ENCODE measurements around the gene ENTPD6.
A peak's percentile ranks its signal among the peaks of the same experiment; 100 is the strongest.

The ENTPD6 gene

GRCh38 chr20:25215521-25215920, 20.0 kb downstream of the ENTPD6 start:
- Histone ChIP-seq H3K4me2 (no peak overlapping the region), H3K4me1 (peaks cover 24% of the 10 kb centered on the region), H3K9ac (no peak overlapping the region), H3K9me3 (no peaks in the 10 kb centered on the region), H3K4me3 (no peak overlapping the region), H3K36me3 (peaks cover 90% of the 10 kb centered on the region), H4K20me1 (0 out of 2 replicates have a peak, but pooled peaks cover 12% of the 10 kb centered on the region), H3K27me3 (no peaks in the 10 kb centered on the region), H3K27ac (no peak overlapping the region)
- TF ChIP-seq Cebpa-rat (IDR thresholded peaks at IDR 0.05): no peak

- no peak overlapping the region for H3K4me2 ChIP-seq
- 0 out of 2 replicates have a peak, but pooled peaks cover 12% of the 10 kb centered on the region for H4K20me1 ChIP-seq
- H3K4me1 ChIP-seq: peaks cover 32% of the 10 kb centered on the region
- H3K4me3 ChIP-seq: no peak overlapping the region
- H3K9ac ChIP-seq: no peak overlapping the region
- peaks cover 82% of the 10 kb centered on the region for H3K36me3 ChIP-seq
- TF ChIP-seq Cebpa-rat (IDR thresholded peaks at IDR 0.05): no peak
- no peaks in the 10 kb centered on the region for H3K27me3 ChIP-seq
- H3K9me3 ChIP-seq: no peaks in the 10 kb centered on the region
- H3K27ac ChIP-seq: no peak overlapping the region
These were observed 20.9 kb downstream of the ENTPD6 start for GRCh38 chr20:25216199-25216945.

DNA sequence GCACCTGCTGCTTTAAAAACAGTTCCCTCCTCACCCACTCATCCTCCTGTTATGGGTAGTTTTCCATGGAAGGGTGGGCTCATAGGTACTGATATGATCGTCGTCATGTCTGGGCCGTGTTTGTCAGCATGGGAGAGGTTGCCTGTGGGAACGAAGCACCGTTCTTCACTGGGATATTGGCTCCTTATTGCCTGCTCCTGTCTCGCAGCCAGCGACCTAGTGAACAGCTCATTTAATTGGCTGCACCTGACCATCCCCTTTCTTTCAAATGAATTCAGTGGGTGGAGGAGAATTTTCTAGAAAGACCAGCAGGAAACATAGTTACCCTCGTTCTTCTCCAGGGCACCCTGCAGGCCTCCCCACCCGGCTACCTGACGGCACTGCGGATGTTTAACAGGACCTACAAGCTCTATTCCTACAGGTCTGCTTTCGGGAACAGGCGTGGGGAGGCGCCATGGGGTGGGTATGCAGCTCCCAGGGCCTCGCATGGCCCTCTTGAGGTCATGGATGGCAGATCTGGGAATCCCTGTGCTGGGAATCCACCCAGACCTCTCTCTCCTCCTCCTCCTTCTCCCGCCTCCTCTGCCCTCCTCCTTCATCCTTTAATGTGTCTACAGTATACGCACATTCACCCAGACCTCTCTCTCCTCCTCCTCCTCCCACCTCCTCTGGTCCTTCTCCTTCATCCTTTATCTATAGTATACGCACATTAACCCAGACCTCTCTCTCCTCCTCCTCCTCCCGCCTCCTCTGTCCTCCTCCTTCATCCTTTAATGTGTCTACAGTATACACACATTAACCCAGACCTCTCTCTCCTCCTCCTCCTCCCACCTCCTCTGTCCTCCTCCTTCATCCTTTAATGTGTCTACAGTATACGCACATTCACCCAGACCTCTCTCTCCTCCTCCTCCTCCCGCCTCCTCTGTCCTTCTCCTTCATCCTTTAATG, 21.9 kb downstream of the ENTPD6 start:
- no peaks in the 10 kb centered on the region for H3K27me3 ChIP-seq
- H3K9ac ChIP-seq: no peak overlapping the region
- H4K20me1 ChIP-seq: 0 out of 2 replicates have a peak, but pooled peaks cover 12% of the 10 kb centered on the region
- H3K4me1 ChIP-seq: peaks cover 43% of the 10 kb centered on the region
- no peak for TF ChIP-seq Cebpa-rat (IDR thresholded peaks at IDR 0.05)
- no peaks in the 10 kb centered on the region for H3K9me3 ChIP-seq
- no peak overlapping the region for H3K27ac ChIP-seq
- H3K4me3 ChIP-seq: no peak overlapping the region
- H3K36me3 ChIP-seq: peaks cover 71% of the 10 kb centered on the region
- no peak overlapping the region for H3K4me2 ChIP-seq

- Histone ChIP-seq H3K9ac (no peak overlapping the region), H3K36me3 (peaks cover 65% of the 10 kb centered on the region), H3K27ac (no peak overlapping the region), H3K4me2 (no peak overlapping the region), H4K20me1 (0 out of 2 replicates have a peak, but pooled peaks cover 12% of the 10 kb centered on the region), H3K9me3 (no peaks in the 10 kb centered on the region), H3K4me3 (no peak overlapping the region), H3K27me3 (no peaks in the 10 kb centered on the region), H3K4me1 (peaks cover 50% of the 10 kb centered on the region)
- no peak for TF ChIP-seq Cebpa-rat (IDR thresholded peaks at IDR 0.05)
These were observed 22.6 kb downstream of the ENTPD6 start for GRCh38 chr20:25218109-25218486.

GRCh38 chr20:25218492-25218891, 23.0 kb downstream of the ENTPD6 start:
- no peak for TF ChIP-seq Cebpa-rat (IDR thresholded peaks at IDR 0.05)
- H3K9ac ChIP-seq: no peak overlapping the region
- H3K36me3 ChIP-seq: peaks cover 61% of the 10 kb centered on the region
- no peaks in the 10 kb centered on the region for H3K9me3 ChIP-seq
- no peak overlapping the region; the same call in 1 of the 2 replicates for H3K4me2 ChIP-seq
- H3K27me3 ChIP-seq: no peaks in the 10 kb centered on the region
- peaks cover 53% of the 10 kb centered on the region for H3K4me1 ChIP-seq
- no peak overlapping the region for H3K27ac ChIP-seq
- H4K20me1 ChIP-seq: 0 out of 2 replicates have a peak, but pooled peaks cover 12% of the 10 kb centered on the region
- no peak overlapping the region for H3K4me3 ChIP-seq

- Histone ChIP-seq H3K36me3 (peaks cover 56% of the 10 kb centered on the region), H3K27me3 (no peaks in the 10 kb centered on the region), H3K4me3 (no peak overlapping the region), H3K4me2 (peak overlapping the region; percentile 81), H3K27ac (peak overlapping the region; percentile 66; the same call in 1 of the 2 replicates), H3K9me3 (no peaks in the 10 kb centered on the region), H3K9ac (0 out of 2 replicates have a peak overlapping the region, but pooled peaks have one; percentile 48), H3K4me1 (peaks cover 62% of the 10 kb centered on the region), H4K20me1 (0 out of 2 replicates have a peak, but pooled peaks cover 12% of the 10 kb centered on the region)
- TF ChIP-seq Cebpa-rat (IDR thresholded peaks at IDR 0.05): no peak
These were observed 23.9 kb downstream of the ENTPD6 start for GRCh38 chr20:25219365-25219764.

GRCh38 chr20:25220021-25220730, 24.7 kb downstream of the ENTPD6 start:
- H3K36me3 ChIP-seq: peaks cover 54% of the 10 kb centered on the region
- H3K9ac ChIP-seq: 0 out of 2 replicates have a peak overlapping the region, but pooled peaks have one; percentile 48
- peaks cover 70% of the 10 kb centered on the region for H3K4me1 ChIP-seq
- peak overlapping the region; percentile 66; the same call in 1 of the 2 replicates for H3K27ac ChIP-seq
- H3K9me3 ChIP-seq: no peaks in the 10 kb centered on the region
- 0 out of 2 replicates have a peak, but pooled peaks cover 12% of the 10 kb centered on the region for H4K20me1 ChIP-seq
- no peak overlapping the region for H3K4me3 ChIP-seq
- H3K27me3 ChIP-seq: no peaks in the 10 kb centered on the region
- peak; percentile 98 for TF ChIP-seq Cebpa-rat (IDR thresholded peaks at IDR 0.05)
- peak overlapping the region; percentile 81 for H3K4me2 ChIP-seq

- Histone ChIP-seq H3K9me3 (no peaks in the 10 kb centered on the region), H3K4me2 (peak overlapping the region; percentile 81), H3K27ac (peak overlapping the region; percentile 66; the same call in 1 of the 2 replicates), H3K36me3 (peaks cover 53% of the 10 kb centered on the region), H3K4me3 (no peak overlapping the region), H4K20me1 (0 out of 2 replicates have a peak, but pooled peaks cover 12% of the 10 kb centered on the region), H3K27me3 (no peaks in the 10 kb centered on the region), H3K4me1 (peaks cover 79% of the 10 kb centered on the region), H3K9ac (no peak overlapping the region)
- no peak for TF ChIP-seq Cebpa-rat (IDR thresholded peaks at IDR 0.05)
These were observed 25.5 kb downstream of the ENTPD6 start for GRCh38 chr20:25220810-25221591.
